ENCODE data around the gene MINDY4. TPM values are rescaled to one million over a fixed set of nuclear protein-coding genes. Genes with fewer than 3 reads are reported as not detected.

The MINDY4 gene
- total and polyA plus RNA-seq, 2 of the 4 experiments (the other 2 are of a cell fraction): 1.8 to 3.6 TPM

DNA sequence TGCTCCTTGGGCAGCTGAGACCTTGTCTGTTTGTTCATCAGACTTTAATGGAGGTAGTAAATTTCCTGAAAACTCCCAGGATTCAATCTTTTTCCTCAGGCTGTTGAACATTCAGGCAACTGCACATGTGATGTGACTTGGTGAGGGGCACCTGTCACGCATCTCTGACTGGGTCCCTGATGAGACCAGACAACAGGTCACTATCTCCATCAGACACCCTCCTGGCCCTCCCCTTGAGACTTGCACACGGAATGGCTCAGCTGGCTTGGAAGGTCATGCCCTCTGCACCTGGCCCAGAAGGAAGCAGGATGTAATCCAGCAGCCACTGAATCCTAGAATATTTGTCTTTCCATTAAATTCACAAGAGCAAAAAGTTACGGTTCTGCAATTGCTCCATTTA is 156.3 kb downstream of the MINDY4 start:
- H3K23ac ChIP-seq (ENCODE audit: low read depth, low read length): no peak overlapping the region
- DNase-seq: no peak

More for the DNA sequence above, 156.3 kb downstream of the MINDY4 start:
- no peaks in the 10 kb centered on the region for H4K20me1 ChIP-seq (ENCODE audit: insufficient read depth, low read length)
- H3K18ac ChIP-seq (ENCODE audit: low read depth, low read length): no peak overlapping the region
- no peak overlapping the region for H2BK15ac ChIP-seq (ENCODE audit: low read depth, low read length)
- no peak overlapping the region for H2BK120ac ChIP-seq (ENCODE audit: low read depth, low read length)
- no peak overlapping the region for H4K5ac ChIP-seq (ENCODE audit: low read depth, low read length)
- no peaks in the 10 kb centered on the region for H3K4me1 ChIP-seq (ENCODE audit: control insufficient read depth, insufficient read depth, low read length)
- CTCF ChIA-PET: interaction anchor here (1.3 kb wide), 1 partner anchor 11 kb away, joined by 3 read pairs; no protein-coding TSS in a partner anchor
- H3K4me3 ChIP-seq (ENCODE audit: insufficient read depth, low read depth, low read length): no peak overlapping the region
- H2BK5ac ChIP-seq (ENCODE audit: low read depth, low read length, poor library complexity, severe bottlenecking): no peak overlapping the region
- no peak overlapping the region for H2AFZ ChIP-seq (replicated peaks; ENCODE audit: low read length, poor library complexity)
- ATAC-seq (ENCODE audit: low read depth): no peak
- H3K79me1 ChIP-seq (ENCODE audit: low read depth in 1 of 2, low read length in 2 of 2): no peaks in the 10 kb centered on the region
- intact Hi-C loops (cut with micrococcal nuclease) (no loop called here), in situ Hi-C loops (cut with MboI; ENCODE audit: low sequenced_read_pairs) (no loop called here), dilution Hi-C loops (cut with HindIII; ENCODE audit: low sequenced_read_pairs, unreplicated experiment) (no loop called here)
- no peak overlapping the region for H2AK9ac ChIP-seq (replicated peaks; ENCODE audit: low read depth, low read length, poor library complexity)
- TF ChIP-seq POLR2A (IDR thresholded peaks at IDR 0.05; ENCODE audit: low read depth, low read length): no peak
- no peak for TF ChIP-seq CEBPB (IDR thresholded peaks at IDR 0.05; ENCODE audit: low read depth, low read length)
- no peak for TF ChIP-seq MAFK (IDR thresholded peaks at IDR 0.05; ENCODE audit: low read depth, low read length)
- TF ChIP-seq BHLHE40 (IDR thresholded peaks at IDR 0.05; ENCODE audit: low read depth, low read length): no peak
- TF ChIP-seq USF2 (IDR thresholded peaks at IDR 0.05; ENCODE audit: low read depth, low read length): no peak
- TF ChIP-seq MAZ (IDR thresholded peaks at IDR 0.05; ENCODE audit: borderline replicate concordance, low read depth, low read length): no peak
- TF ChIP-seq RCOR1 (IDR thresholded peaks at IDR 0.05; ENCODE audit: insufficient replicate concordance, low read length): no peak
- TF ChIP-seq NFE2L2 (IDR thresholded peaks at IDR 0.05; ENCODE audit: low read depth, low read length): no peak
- TF ChIP-seq, protein P1, sequence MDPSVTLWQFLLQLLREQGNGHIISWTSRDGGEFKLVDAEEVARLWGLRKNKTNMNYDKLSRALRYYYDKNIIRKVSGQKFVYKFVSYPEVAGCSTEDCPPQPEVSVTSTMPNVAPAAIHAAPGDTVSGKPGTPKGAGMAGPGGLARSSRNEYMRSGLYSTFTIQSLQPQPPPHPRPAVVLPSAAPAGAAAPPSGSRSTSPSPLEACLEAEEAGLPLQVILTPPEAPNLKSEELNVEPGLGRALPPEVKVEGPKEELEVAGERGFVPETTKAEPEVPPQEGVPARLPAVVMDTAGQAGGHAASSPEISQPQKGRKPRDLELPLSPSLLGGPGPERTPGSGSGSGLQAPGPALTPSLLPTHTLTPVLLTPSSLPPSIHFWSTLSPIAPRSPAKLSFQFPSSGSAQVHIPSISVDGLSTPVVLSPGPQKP (IDR thresholded peaks at IDR 0.05; ENCODE audit: borderline replicate concordance, low read depth, low read length): no peak
- no peak for TF ChIP-seq CHD1 (IDR thresholded peaks at IDR 0.05; ENCODE audit: low read depth, low read length)
- TF ChIP-seq FOS (IDR thresholded peaks at IDR 0.05; ENCODE audit: low read depth, low read length): no peak
- TF ChIP-seq RFX5 (IDR thresholded peaks at IDR 0.05; ENCODE audit: low read depth, low read length): no peak
- no peak for TF ChIP-seq MXI1 (IDR thresholded peaks at IDR 0.05; ENCODE audit: borderline replicate concordance, low read depth, low read length)
- TF ChIP-seq, protein P2, sequence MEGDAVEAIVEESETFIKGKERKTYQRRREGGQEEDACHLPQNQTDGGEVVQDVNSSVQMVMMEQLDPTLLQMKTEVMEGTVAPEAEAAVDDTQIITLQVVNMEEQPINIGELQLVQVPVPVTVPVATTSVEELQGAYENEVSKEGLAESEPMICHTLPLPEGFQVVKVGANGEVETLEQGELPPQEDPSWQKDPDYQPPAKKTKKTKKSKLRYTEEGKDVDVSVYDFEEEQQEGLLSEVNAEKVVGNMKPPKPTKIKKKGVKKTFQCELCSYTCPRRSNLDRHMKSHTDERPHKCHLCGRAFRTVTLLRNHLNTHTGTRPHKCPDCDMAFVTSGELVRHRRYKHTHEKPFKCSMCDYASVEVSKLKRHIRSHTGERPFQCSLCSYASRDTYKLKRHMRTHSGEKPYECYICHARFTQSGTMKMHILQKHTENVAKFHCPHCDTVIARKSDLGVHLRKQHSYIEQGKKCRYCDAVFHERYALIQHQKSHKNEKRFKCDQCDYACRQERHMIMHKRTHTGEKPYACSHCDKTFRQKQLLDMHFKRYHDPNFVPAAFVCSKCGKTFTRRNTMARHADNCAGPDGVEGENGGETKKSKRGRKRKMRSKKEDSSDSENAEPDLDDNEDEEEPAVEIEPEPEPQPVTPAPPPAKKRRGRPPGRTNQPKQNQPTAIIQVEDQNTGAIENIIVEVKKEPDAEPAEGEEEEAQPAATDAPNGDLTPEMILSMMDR (conservative IDR thresholded peaks at IDR 0.05; ENCODE audit: low read depth, low read length): no peak
- no peak for TF ChIP-seq RAD21 (IDR thresholded peaks at IDR 0.05; ENCODE audit: low read length)
- no peak for TF ChIP-seq SMC3 (IDR thresholded peaks at IDR 0.05; ENCODE audit: low read depth, low read length)
- no peaks in the 10 kb centered on the region for H3K9me1 ChIP-seq (ENCODE audit: insufficient read depth, low read length)
- peaks cover 9% of the 10 kb centered on the region for H3K27me3 ChIP-seq (ENCODE audit: control insufficient read depth, insufficient read depth, low read length)
- no peak overlapping the region for H3K27ac ChIP-seq (ENCODE audit: insufficient read depth, low read length)
- WGBS, 2 experiments (ENCODE audit: extremely low coverage in 2 of 2, insufficient read length in 1 of 2): 80% methylated on average over 1 of the region's 3 CpGs; no CpG with 5 or more reads in 1 of the 2 experiments
- no peak overlapping the region for H3K56ac ChIP-seq (ENCODE audit: extremely low read depth, insufficient read depth, low read length)
- no peak overlapping the region for H2BK20ac ChIP-seq (ENCODE audit: low read depth, low read length)
- no peak overlapping the region for H2AK5ac ChIP-seq (ENCODE audit: low read depth, low read length)
- H3K14ac ChIP-seq (replicated peaks; ENCODE audit: low read depth, low read length): no peak overlapping the region
- H3K36me3 ChIP-seq (ENCODE audit: control insufficient read depth, insufficient read depth, low read length): no peaks in the 10 kb centered on the region
- H4K91ac ChIP-seq (ENCODE audit: insufficient read depth, low read depth, low read length): no peak overlapping the region
- H3K4me2 ChIP-seq (ENCODE audit: low read depth, low read length): no peak overlapping the region
- no peak overlapping the region for H3K9ac ChIP-seq (ENCODE audit: low read depth, low read length)
- POLR2A ChIA-PET (ENCODE audit: unreplicated experiment): no interaction called here
- H3K9me3 ChIP-seq (ENCODE audit: control insufficient read depth, insufficient read depth, low read length): peaks cover 6% of the 10 kb centered on the region
- H3K4ac ChIP-seq (ENCODE audit: low read depth, low read length): no peak overlapping the region
- no peak overlapping the region for H4K8ac ChIP-seq (ENCODE audit: low read depth in 2 of 2, low read length in 2 of 2)
- BruUV-seq (replicated peaks): no TSS peak

Measured in IMR-90 (cell line).